ES-I3 (cell line): ENCODE data around the gene ZBTB21.
"Not testable (repeated sequence)": the region's sequence is repeated elsewhere in the genome, so short reads cannot be mapped to it uniquely, and the experiment has no call there.

ENCODE experiments used
- H3K36me3 ChIP-seq: 2 replicates; pipeline ENCODE4 v1.6.1; 2013; ENCODE audit warnings: mild to moderate bottlenecking, low read length, control low read depth, moderate library complexity; ENCODE audit not compliant: insufficient read depth
- H3K4me1 ChIP-seq: 2 replicates; pipeline ENCODE4 v1.6.1; 2013; ENCODE audit warnings: mild to moderate bottlenecking, control low read depth, low read length; ENCODE audit not compliant: insufficient read depth
- H3K9ac ChIP-seq: 2 replicates; pipeline ENCODE4 v1.6.1; 2013; ENCODE audit warnings: low read depth, mild to moderate bottlenecking, low read length, moderate library complexity
- H3K9me3 ChIP-seq: 2 replicates; pipeline ENCODE4 v1.6.1; 2013; ENCODE audit warnings: mild to moderate bottlenecking, low read length, moderate library complexity; ENCODE audit not compliant: control insufficient read depth, insufficient read depth

Gene ZBTB21

DNA sequence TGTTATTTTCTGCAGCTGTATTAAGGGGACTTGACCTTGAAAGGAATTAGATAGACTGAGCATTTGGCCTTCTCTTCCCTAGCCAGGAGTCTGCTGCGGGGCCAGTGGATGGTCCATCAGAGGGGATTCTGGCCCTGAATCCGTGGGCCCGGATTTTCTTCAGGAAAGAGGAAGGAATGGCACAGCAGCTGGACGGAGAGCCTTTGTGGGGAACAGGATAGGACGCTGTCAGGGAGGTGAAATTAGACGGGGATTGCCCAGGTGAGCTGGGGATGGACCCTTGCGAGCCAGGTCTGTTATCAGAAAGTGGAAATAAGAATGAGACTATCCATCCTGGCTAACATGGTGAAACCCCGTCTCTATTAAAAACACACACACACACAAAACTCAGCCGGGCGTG lies 54.6 kb downstream of the ZBTB21 start:
- no peaks in the 10 kb centered on the region for H3K36me3 ChIP-seq
- H3K9me3 ChIP-seq = no peaks in the 10 kb centered on the region
- H3K4me1 ChIP-seq = peaks cover 27% of the 10 kb centered on the region
- H3K9ac ChIP-seq = no peak overlapping the region

DNA sequence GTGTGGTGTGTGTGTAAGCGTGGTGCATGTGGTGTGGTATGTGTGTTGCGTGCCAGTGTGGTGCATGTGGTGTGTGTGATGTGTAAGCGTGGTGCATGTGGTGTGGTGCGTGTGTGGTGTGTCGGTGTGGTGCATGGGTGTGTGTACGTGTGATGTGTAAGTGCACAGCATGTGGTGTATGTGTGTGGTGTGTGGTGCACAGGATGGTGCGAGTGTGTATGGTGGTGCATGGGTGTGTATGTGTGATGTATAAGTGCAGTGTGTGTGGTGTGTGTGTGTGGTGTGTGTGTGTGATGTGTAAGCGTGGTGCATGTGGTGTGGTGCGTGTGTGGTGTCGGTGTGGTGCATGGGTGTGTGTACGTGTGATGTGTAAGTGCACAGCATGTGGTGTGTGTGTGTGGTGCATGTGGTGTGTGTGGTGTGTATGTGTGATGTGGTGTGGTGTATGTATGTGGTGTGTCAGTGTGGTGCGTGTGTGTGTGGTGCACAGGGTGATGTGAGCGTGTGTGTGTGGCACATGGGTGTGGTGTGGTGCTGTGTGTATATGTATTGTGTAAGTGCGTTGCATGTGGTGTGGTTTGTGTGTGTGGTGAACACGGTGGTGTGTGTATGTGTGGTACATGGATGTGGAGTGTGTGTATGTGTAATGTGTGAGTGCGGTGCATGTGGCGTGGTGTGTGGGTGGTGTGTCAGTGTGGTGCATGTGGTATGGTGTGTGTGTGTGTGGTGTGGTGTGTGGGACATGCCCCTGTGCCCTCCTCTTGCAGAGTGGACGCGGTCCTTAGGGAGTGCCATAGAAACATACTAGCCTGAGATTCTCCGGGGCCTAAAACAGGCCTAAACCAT lies 55.3 kb downstream of the ZBTB21 start:
- peaks cover 32% of the 10 kb centered on the region for H3K4me1 ChIP-seq
- no peaks in the 10 kb centered on the region for H3K36me3 ChIP-seq
- no peak overlapping the region for H3K9ac ChIP-seq
- no peaks in the 10 kb centered on the region for H3K9me3 ChIP-seq

DNA sequence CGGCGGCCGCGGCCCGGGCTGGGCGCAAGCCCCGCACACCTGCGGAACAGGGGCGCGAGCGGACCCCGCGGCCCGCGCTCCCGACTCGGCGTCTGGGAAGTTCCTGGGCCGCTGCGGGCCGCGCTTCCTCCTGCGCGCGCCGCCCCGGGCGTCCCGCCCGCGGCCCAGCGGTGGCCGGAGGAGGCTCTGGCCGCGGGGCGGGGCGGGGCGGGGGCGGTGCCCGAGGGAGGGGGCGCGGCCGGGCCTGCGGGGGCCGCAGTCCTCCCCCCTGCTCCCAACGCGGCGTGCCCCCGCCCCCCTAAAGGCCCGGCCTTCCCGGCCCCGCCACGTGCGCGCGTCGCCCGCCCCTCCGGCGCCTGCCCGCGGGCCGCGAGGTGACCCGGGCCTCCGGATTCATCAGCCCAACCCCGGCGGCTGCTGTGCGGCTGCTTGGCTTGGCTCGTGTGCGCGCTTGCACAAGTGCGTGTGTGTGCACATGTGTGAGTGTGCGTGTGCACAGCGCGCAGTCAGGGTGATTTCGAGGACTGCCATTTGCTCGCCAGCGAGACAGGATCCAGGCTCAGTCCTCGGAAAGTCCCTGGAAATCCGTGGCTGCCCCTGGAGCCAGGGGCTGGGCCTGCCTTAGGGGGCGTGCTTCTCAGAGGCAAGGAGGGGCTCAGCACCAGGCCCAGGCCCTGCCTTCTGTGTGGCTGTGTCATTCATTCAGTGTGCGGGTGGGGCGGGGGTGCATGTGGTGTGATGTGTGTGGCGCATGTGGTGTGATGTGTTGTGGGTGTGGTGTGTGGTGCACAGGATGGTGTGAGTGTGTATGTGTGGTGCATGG lies 56.1 kb downstream of the ZBTB21 start, which contains the start of gene C2CD2:
C2CD2 (minus strand) TSS at position 188 of the 823 bp plus-strand sequence. CDS start 370 bp downstream, outside the sequence.
- no peaks in the 10 kb centered on the region for H3K9me3 ChIP-seq
- H3K36me3 ChIP-seq = no peaks in the 10 kb centered on the region
- H3K4me1 ChIP-seq = peaks cover 32% of the 10 kb centered on the region
- H3K9ac ChIP-seq = peak within 1 kb of the TSS; percentile 58

DNA sequence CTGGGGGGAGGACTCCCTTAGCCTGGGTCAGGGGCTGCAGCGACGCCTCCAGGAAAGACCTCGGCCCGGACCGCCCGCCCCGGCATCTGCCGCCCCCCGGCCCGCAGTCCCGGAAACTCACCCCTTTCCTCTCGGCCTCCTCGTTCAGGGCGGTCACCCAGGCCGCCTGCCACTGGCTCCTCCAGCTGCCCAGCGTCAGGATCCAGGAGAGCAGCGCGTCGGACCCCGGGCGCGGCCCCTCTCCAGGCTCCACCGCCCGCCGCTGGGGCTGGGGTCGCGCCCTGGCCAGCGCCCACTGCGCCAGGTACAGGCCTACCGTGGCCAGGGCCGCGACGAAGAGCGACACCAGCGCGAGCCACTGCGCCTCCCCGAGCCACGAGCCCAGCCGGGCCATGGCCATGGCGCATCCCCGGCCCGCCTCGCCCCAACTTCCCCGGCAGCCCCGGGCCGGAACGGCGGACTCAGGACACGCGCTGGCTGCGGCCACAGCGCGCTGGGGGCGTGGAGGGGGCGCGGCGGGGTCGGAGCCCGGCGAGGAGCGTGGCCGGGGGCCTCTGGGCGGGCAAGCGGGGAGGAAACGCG lies 56.8 kb downstream of the ZBTB21 start:
- no peaks in the 10 kb centered on the region for H3K9me3 ChIP-seq
- peak overlapping the region; percentile 58; the same call in 1 of the 2 replicates for H3K9ac ChIP-seq
- no peaks in the 10 kb centered on the region for H3K36me3 ChIP-seq
- peaks cover 30% of the 10 kb centered on the region for H3K4me1 ChIP-seq

DNA sequence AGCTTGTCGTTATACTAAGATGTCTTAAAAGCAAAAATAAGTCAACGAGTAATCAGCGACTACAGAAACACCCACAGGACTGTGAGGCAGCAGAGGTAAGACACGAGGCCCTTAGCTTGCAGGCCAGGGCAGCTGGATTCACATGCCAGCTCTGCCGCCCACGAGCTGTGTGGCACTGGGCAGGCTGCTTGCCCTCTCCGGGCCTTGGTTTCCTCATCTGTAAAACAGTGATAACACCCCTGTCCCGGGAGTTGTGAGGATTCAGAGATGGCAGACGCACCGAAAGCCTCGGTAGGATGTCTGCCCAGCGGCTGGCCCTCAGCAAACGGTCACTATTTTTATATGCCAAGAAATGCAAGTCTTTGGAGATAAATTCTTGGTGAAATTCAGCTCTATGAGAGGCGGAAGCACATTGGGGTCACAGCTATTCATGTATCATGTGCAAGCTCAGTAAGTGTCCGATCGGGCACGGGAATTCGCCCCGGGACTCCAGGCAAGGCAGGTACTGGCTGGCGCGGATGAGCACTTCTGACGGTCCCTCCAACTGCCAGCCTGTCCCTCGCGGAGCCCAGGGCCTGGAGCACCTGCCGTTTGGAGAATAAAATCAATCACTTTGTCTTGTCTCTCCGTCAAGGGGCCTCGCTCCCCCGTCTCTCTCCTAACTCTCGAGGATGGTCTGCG lies 57.5 kb downstream of the ZBTB21 start:
- peaks cover 24% of the 10 kb centered on the region for H3K4me1 ChIP-seq
- no peaks in the 10 kb centered on the region for H3K9me3 ChIP-seq
- no peaks in the 10 kb centered on the region for H3K36me3 ChIP-seq
- peak overlapping the region; percentile 58; the same call in 1 of the 2 replicates for H3K9ac ChIP-seq

DNA sequence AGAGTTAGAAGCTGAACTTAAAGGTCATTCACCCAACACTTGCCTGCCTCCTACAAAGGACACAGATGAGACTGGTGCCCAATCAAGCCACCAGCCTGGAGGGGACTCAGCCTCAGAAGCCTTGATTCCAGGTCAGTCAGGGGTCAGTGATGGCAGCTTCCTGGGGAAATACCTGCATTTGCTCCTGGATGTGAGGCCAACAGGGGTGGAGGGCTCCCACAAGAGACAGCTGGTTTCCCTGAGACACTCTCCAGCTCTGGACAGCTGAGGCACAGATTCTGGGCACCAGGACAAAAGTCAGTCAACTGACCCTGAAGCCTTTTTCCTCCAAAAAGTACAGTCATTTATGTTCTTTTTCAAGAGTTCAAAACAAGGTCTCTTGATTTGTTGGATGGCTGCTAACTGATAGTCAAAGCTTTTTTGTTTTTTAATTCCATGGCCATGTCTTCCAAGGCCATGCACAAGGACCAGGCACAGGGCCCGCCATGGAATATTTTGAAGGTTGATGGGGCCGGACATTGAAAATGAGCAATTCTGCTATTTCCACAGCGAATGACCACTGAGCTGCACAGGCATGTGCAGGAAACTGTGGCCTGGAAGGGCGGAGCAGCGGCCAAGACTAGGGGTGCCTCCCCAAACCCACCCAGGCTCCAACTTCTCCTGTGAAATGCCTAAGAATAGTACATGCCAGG lies 58.1 kb downstream of the ZBTB21 start:
- no peak overlapping the region for H3K9ac ChIP-seq
- no peaks in the 10 kb centered on the region for H3K9me3 ChIP-seq
- H3K4me1 ChIP-seq = peaks cover 18% of the 10 kb centered on the region
- H3K36me3 ChIP-seq = no peaks in the 10 kb centered on the region

DNA sequence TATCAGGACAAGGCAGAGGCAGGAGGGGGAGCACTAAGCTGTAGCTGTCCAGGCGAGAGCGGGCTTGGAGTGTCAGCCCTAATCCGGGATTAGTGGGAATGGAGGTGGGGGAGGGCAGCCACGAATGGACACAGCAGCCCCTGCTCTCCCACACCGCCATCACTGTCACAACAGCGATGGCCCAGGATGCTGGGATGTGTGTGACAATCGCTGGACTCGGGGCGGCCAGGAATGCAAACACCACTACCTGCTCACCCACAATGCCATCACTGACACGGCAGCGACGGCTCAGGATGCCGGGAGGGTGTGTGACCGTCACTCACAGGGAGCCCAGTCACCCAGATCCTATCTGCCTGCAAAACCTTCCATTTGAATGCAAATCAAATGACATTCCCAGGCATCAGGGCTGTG lies 59.2 kb downstream of the ZBTB21 start:
- no peaks in the 10 kb centered on the region for H3K36me3 ChIP-seq
- peaks cover 18% of the 10 kb centered on the region for H3K4me1 ChIP-seq
- no peak overlapping the region for H3K9ac ChIP-seq
- no peaks in the 10 kb centered on the region for H3K9me3 ChIP-seq

DNA sequence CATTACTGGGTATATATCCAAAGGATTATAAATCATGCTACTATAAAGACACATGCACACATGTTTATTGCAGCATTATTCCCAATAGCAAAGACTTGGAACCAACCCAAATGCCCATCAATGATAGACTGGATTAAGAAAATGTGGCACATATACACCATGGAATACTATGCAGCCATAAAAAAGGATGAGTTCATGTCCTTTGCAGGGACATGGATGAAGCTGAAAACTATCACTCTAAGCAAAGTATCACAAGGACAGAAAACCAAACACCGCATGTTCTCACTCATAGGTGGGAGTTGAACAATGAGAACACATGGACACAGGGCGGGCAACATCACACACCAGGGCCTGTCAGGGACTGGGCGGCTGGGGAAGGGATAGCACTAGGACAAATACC lies 60.5 kb downstream of the ZBTB21 start:
- H3K9me3 ChIP-seq, H3K9ac ChIP-seq, H3K36me3 ChIP-seq: not testable (repeated sequence)
- H3K4me1 ChIP-seq = peaks cover 18% of the 10 kb centered on the region

DNA sequence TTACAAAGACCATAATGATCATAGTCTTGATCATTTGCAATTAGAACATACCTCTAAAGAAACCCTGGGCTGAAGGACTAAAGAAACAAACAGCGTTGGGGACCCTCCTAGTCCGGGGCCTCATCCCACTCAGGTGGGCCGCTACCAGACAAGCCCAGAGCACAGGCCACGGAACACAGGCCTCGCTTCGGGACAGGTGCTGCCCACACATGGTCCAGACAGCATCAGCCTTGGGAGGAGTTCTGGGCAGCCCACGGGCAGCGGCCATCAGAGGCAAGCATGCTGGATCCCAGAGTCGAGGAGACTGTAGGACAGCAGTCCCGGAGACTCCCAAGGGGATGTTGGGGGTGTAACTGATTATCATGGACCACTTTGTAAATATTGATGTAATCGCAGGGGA lies 61.3 kb downstream of the ZBTB21 start:
- Histone ChIP-seq H3K9ac (no peak overlapping the region), H3K36me3 (no peaks in the 10 kb centered on the region), H3K9me3 (no peaks in the 10 kb centered on the region), H3K4me1 (peaks cover 18% of the 10 kb centered on the region)

DNA sequence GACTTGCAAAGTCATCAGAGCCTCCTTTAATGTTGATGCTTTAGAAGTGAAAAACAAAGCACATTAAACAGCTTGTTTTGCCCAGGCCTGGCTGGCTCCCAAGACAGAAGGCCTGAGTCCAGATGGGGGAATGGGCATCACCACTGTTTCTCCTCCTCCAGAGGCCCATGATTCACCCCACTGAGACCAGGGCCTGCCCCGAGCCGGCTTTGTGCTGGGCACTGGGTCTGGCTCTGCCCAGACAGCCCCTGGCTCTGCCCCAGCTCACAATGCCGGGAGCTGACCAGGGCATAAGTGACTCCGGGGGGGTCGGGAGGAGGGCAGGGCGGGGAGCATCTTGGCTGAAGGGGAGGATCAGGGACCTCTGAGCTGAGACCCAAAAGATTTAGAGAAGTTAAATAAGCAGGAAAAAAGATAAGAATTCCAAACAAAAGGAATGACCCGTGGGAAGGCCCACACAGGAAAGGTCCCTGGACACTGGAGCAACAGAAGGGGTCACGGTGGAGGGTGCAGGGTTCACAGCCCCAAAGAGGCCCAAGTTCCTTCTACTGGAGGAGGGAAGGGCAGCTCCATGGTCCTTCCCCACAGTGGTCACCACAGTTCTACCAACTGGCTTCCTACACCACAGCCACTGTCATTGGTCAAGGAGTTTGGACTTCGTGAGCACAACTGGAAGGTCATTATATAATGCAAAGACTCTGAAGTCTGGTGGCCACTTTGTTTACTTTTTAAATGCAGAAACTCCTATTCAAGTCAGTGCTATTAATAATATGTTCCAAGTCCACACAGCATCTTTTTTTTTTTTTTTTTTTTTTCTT lies 61.9 kb downstream of the ZBTB21 start:
- Histone ChIP-seq H3K36me3 (no peaks in the 10 kb centered on the region), H3K9ac (no peak overlapping the region), H3K4me1 (peaks cover 18% of the 10 kb centered on the region), H3K9me3 (no peaks in the 10 kb centered on the region)

DNA sequence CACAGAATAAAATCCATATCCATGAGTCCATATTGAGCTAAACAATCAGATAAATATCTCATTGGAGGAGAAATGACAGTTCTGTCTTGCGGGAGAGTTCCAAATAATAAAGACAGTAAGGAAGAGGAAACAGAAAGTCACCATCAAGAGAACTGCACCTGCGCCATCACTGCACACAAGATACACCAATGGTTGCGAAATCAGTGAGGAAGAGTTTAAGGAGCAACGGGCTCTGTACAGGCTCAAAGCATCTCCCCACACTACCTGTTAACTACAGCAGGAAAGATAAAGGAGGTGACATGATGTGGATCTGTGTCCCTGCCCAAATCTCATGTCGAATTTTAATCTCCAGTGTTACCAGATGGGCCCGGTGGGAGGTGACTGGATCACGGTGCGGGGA lies 64.2 kb downstream of the ZBTB21 start:
- Histone ChIP-seq H3K36me3 (no peaks in the 10 kb centered on the region), H3K9ac (no peak overlapping the region), H3K4me1 (peaks cover 7% of the 10 kb centered on the region; the same call in 1 of the 2 replicates), H3K9me3 (no peaks in the 10 kb centered on the region)

DNA sequence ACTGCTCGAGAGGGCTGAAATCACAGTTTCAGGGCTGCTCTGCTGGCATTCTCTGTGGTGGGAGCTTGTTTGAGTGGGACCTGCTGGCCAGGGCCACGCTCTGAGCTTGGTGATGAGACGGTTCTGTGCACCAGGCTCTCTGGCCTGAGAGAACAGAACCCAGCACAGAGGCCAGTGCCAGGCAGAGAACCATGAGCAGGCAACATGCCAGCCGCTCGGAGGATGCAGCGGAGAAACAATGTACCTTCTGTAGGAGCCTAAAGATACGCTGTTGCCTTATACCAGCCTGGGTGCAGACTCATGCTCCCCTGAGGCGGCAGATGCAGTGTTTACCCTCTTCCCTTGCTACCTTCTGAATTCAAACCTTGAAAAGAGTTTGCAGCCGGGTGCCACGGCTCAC lies 66.3 kb downstream of the ZBTB21 start:
- H3K4me1 ChIP-seq = no peaks in the 10 kb centered on the region
- no peaks in the 10 kb centered on the region for H3K36me3 ChIP-seq
- no peak overlapping the region for H3K9ac ChIP-seq
- H3K9me3 ChIP-seq = no peaks in the 10 kb centered on the region

DNA sequence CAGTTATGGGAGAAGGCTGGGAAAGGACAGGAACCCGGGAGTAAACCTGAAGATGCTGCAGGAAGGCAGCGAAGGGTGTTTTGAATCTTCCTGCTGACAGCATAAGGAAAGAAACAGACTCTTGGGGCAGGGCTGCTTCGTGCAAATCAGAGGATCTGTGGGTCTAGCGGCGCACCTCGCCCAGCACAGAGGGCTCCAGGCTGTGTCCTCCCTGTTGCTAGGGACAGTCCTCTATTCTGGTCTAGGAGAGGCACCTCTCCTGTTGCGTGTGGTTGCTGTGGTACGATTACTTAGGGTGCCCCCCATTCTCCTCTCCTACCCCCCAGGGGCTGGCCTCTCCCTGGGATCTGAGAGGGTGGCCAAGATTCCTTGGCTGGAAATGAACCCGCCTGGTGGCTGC lies 67.7 kb downstream of the ZBTB21 start:
- H3K4me1 ChIP-seq = no peaks in the 10 kb centered on the region
- no peak overlapping the region for H3K9ac ChIP-seq

More for the DNA sequence above, 67.7 kb downstream of the ZBTB21 start:
- no peaks in the 10 kb centered on the region for H3K9me3 ChIP-seq
- H3K36me3 ChIP-seq = no peaks in the 10 kb centered on the region
